ENCODE data around the gene ZNF628. TPM values are rescaled to one million over a fixed set of nuclear protein-coding genes. Genes with fewer than 3 reads are reported as not detected.

The ZNF628 gene
- total RNA-seq, 2 donors from 2014 or later, result 9.9 to 12.6 TPM

GRCh38 chr19:55485439-55486011, 9.1 kb downstream of the ZNF628 start:
- Mint-ChIP-seq H3K27ac (peak overlapping the region; percentile 89), H3K4me3 (peak overlapping the region; percentile 76), H3K4me1 (peaks cover 15% of the 10 kb centered on the region), H3K27me3 (ENCODE audit: insufficient read depth) (no peaks in the 10 kb centered on the region), H3K9me3 (no peaks in the 10 kb centered on the region), H3K36me3 (ENCODE audit: low read depth) (no peaks in the 10 kb centered on the region)
- DNase-seq, result peak; percentile 69
- Histone ChIP-seq H3K27me3 (ENCODE audit: control insufficient read depth, insufficient read depth, low read length, poor library complexity, severe bottlenecking) (no peaks in the 10 kb centered on the region), H3K27ac (ENCODE audit: low read depth, low read length) (peak overlapping the region; percentile 86), H3K9me3 (ENCODE audit: control insufficient read depth, low read length) (no peaks in the 10 kb centered on the region), H3K9ac (ENCODE audit: extremely low read depth, low read length, poor library complexity, severe bottlenecking) (peak overlapping the region; percentile 79), H3K4me1 (ENCODE audit: control insufficient read depth, insufficient read depth, low read length) (peaks cover 17% of the 10 kb centered on the region), H3K36me3 (ENCODE audit: control insufficient read depth, insufficient read depth, low read length) (peaks cover 5% of the 10 kb centered on the region), H3K4me3 (ENCODE audit: low read length) (peak overlapping the region; percentile 85)
- TF ChIP-seq CTCF (conservative IDR thresholded peaks at IDR 0.05), result no peak
- 16 to 28% methylated on average over 7 to 18 of the region's 18 CpGs for WGBS, 2 experiments (ENCODE audit: insufficient coverage in 1 of 2, insufficient read length in 1 of 2)

- Histone ChIP-seq H3K4me1 (ENCODE audit: control insufficient read depth, insufficient read depth, low read length) (peaks cover 17% of the 10 kb centered on the region), H3K4me3 (ENCODE audit: low read length) (peak overlapping the region; percentile 85), H3K27me3 (ENCODE audit: control insufficient read depth, insufficient read depth, low read length, poor library complexity, severe bottlenecking) (no peaks in the 10 kb centered on the region), H3K9ac (ENCODE audit: extremely low read depth, low read length, poor library complexity, severe bottlenecking) (no peak overlapping the region), H3K27ac (ENCODE audit: low read depth, low read length) (peak overlapping the region; percentile 76), H3K9me3 (ENCODE audit: control insufficient read depth, low read length) (no peaks in the 10 kb centered on the region), H3K36me3 (ENCODE audit: control insufficient read depth, insufficient read depth, low read length) (no peaks in the 10 kb centered on the region)
- peaks cover 15% of the 10 kb centered on the region for H3K4me1 Mint-ChIP-seq
- no peaks in the 10 kb centered on the region for H3K27me3 Mint-ChIP-seq (ENCODE audit: insufficient read depth)
- H3K36me3 Mint-ChIP-seq (ENCODE audit: low read depth), result no peaks in the 10 kb centered on the region
- DNase-seq, result peak; percentile 74
- peak overlapping the region; percentile 75 for H3K27ac Mint-ChIP-seq
- peak; percentile 22 for TF ChIP-seq CTCF (conservative IDR thresholded peaks at IDR 0.05)
- no peaks in the 10 kb centered on the region for H3K9me3 Mint-ChIP-seq
- WGBS, 2 experiments (ENCODE audit: insufficient coverage in 1 of 2, insufficient read length in 1 of 2), result 88 to 89% methylated on average over 21 to 53 of the region's 53 CpGs
- peak overlapping the region; percentile 76 for H3K4me3 Mint-ChIP-seq
Observed at GRCh38 chr19:55486043-55486970, 9.9 kb downstream of the ZNF628 start.

GRCh38 chr19:55486971-55487923, 10.8 kb downstream of the ZNF628 start:
- Histone ChIP-seq H3K27ac (ENCODE audit: low read depth, low read length) (peak overlapping the region; percentile 76), H3K4me3 (ENCODE audit: low read length) (no peak overlapping the region)
- DNase-seq, result peak; percentile 78

More at GRCh38 chr19:55486971-55487923, 10.8 kb downstream of the ZNF628 start:
- no peaks in the 10 kb centered on the region for H3K9me3 Mint-ChIP-seq
- H3K4me3 Mint-ChIP-seq, result peak overlapping the region; percentile 33
- peaks cover 5% of the 10 kb centered on the region for H3K27me3 Mint-ChIP-seq (ENCODE audit: insufficient read depth)
- 39 to 56% methylated on average over 14 to 21 of the region's 27 CpGs for WGBS, 2 experiments (ENCODE audit: insufficient coverage in 1 of 2, insufficient read length in 1 of 2)
- H3K27ac Mint-ChIP-seq, result peak overlapping the region; percentile 58
- Histone ChIP-seq H3K4me1 (ENCODE audit: control insufficient read depth, insufficient read depth, low read length) (peaks cover 17% of the 10 kb centered on the region), H3K9me3 (ENCODE audit: control insufficient read depth, low read length) (no peaks in the 10 kb centered on the region), H3K9ac (ENCODE audit: extremely low read depth, low read length, poor library complexity, severe bottlenecking) (no peak overlapping the region), H3K27me3 (ENCODE audit: control insufficient read depth, insufficient read depth, low read length, poor library complexity, severe bottlenecking) (no peaks in the 10 kb centered on the region), H3K36me3 (ENCODE audit: control insufficient read depth, insufficient read depth, low read length) (no peaks in the 10 kb centered on the region)
- H3K36me3 Mint-ChIP-seq (ENCODE audit: low read depth), result no peaks in the 10 kb centered on the region
- peaks cover 15% of the 10 kb centered on the region for H3K4me1 Mint-ChIP-seq
- TF ChIP-seq CTCF (conservative IDR thresholded peaks at IDR 0.05), result no peak
